NCI-H1048 (cell line): Measurements from ENCODE around the gene TNMD.

Source experiments
- DNase-seq: peaks from one replicate; lab custom pipeline; 2025; lab: John Stamatoyannopoulos, UW

The TNMD gene

DNA sequence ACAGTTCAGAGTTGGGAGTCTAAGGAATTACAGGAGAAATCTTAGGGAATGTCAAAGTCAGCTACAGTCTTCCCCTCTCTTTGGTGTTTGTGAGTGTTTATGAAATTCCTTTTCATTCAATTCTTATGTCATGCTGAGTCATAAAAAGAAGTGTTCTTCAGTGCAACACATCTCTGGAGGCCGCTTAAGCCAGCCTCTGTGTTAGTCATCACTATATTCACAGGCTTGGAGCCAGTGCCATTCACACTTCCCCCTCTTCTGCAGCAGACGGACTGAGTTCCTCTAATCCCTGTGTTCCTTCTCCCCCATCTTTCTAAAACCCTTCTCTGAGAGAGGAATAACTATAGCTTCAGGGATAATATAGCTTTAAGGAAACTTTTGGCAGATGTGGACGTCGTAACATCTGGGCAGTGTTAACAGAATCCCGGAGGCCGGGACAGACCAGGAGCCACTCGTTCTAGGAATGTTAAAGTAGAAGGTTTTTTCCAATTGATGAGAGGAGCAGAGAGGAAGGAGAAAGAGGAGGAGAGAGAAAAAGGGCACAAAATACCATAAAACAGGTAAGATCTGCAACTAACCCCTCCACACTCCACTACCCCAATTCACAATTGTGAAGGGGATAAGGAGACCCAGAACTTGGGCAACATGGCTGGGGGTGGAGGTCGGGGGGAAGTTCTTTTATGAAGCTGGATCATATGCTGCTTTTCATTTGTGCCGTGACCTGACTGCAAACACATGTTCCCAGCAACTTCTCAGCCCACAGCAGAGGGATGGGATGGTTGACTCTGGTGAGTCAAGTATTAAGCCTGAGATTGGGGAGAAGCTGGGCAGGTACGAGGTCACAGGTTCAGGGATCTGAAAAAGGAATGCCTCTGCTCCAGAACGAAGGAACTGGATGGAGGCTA lies 59.5 kb downstream of the TNMD start, which contains the start of gene SRPX2:
SRPX2 (plus strand) TSS at position 244 of the 905 bp plus-strand sequence. CDS start 2,124 bp downstream, outside the sequence.
- no peak for DNase-seq

DNA sequence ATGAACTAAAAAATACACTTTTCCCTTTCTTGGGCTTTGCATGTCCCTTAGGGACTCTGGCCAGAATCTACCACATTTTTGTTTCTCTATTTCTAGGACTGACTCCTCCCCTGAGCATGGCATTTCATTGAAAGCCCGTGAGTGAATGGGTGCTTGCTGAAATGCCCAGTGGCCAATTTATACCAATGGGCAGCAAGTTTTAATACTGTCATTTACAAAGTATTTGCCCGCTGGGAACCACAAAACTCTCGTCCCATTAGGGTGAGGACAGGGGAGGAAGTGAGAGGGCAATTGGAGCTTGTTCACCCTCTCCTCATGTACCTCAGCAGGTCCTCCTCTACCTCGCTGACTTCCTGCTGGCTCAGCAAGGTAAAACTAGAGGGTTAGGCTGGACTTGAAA lies 60.4 kb downstream of the TNMD start:
- DNase-seq: no peak

DNA sequence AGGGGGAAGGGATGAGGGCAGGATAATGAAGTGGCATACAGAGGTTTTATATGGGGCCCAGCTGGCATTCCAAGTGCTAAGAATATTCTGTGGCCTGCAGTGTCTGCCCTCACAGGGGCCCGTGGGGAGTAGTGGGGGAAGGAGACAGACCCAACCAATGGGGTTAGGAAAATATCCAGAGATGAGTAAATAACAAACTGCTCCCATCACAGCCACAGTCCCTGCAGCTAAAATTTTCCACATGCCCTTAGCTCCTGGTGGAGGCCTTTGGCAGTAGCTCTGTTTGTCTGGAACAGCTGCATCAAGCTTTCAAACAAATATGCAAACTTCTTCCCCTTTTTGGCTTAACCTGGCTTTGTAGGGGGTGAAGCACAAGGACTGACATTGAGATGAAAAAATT lies 62.4 kb downstream of the TNMD start:
- no peak for DNase-seq

DNA sequence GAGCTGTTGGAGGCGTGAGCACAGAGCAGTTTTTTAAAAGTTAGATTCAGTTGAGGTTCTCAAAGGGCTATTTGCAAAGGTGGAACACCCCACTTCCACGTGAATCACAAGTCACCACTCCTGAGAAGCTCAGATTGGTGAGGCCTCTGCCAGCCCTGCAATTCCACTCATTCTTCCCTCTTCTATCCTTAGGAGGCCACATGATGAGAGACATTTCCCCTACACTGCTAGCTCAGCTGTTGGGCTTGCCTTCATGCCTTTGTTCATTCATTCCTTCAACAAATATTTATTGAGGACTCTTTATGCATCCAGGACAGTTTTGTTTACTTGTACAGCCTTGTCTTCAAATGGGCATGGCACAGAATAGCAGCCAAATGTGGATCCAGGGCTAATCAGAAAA lies 63.0 kb downstream of the TNMD start:
- DNase-seq: no peak

DNA sequence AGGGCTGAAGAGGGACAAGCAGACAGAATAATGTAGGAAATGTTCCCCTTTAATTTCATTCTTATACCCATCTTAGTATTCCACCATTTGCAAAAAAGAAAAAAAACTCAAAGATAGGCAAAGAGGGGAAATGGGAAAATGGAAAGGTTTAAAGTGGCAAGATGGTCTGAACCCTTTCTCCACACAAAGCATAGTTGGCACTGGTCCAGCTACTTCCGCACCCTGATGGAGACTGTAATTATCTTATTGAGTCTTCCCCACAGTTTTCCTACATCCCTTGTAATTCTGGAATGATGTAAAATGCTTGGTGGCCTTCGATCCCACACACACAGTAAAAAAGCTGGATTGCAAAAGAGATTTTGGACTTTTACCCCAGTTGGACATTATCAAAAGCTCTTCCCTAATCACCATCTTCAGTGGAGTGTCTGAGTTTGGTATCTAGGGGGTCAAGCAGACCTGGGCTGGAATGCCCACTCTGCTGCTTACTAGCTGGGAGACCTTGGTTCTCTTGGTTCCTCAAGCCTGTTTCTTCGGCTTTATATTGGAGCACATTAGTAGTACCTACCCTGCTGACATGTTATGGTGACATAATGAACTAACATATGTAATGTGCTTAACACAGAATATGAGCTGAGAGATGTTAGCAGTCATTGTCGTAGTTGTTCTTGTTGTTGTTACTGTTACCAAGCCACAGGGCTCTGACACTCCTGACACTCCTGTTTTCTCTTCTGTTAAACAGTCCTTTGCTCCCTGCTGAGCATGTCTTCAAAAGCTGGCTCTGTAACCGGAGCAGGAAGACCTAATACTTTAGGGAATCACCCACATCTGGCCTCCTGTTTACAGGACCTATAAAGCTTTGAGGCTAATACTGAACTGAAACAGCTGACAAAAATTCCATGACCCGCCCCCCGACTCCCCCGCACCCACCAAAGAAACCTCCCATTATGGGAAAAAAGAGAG lies 64.0 kb downstream of the TNMD start:
- DNase-seq: no peak
